CD14-positive monocyte (primary cell): ENCODE data around the gene GAB4. TPM values are rescaled to one million over a fixed set of nuclear protein-coding genes. Genes with fewer than 3 reads are reported as not detected.
"Not testable (repeated sequence)": the region's sequence is repeated elsewhere in the genome, so short reads cannot be mapped to it uniquely, and the experiment has no call there.

Experiments used
- DNase-seq, 3 donors: peaks; one replicate each; pipeline ENCODE4 v3.0.0-alpha.2; 2011 to 2022
- H2AFZ ChIP-seq: 2 replicates; pipeline ENCODE4 v1.6.0; 2012; ENCODE audit warnings: mild to moderate bottlenecking, low read depth, low read length, inconsistent platforms; ENCODE audit not compliant: insufficient read depth, poor library complexity, severe bottlenecking
- H3K27ac ChIP-seq, 2 donors: 1 replicate in 1 of 2; 2 replicates in 1 of 2; pipeline ENCODE4 v1.5.1; 2012 to 2013; ENCODE audit warnings: low read length in 2 of 2, control low read depth in 1 of 2, inconsistent platforms in 1 of 2, low read depth in 1 of 2, mild to moderate bottlenecking in 1 of 2
- H3K27me3 ChIP-seq, 2 donors: one replicate each; pipeline versions ENCODE4 v1.6.0 to v1.6.1; 2011 to 2013; ENCODE audit warnings: low read length in 2 of 2; ENCODE audit not compliant: control insufficient read depth in 2 of 2, insufficient read depth in 2 of 2
- H3K36me3 ChIP-seq, 2 donors: replicated peaks in 1 of 2; 1 replicate in 1 of 2; 2 replicates in 1 of 2; pipeline versions ENCODE4 v1.5.1 to v1.6.1; 2012 to 2013; ENCODE audit warnings: low read length in 2 of 2, control low read depth in 1 of 2, inconsistent platforms in 1 of 2, mild to moderate bottlenecking in 1 of 2; ENCODE audit not compliant: insufficient read depth in 2 of 2, control insufficient read depth in 1 of 2
- H3K4me1 ChIP-seq, 2 donors: 1 replicate in 1 of 2; 2 replicates in 1 of 2; pipeline versions ENCODE4 v1.5.1 to v1.6.1; 2012 to 2013; ENCODE audit warnings: low read length in 2 of 2, control low read depth in 1 of 2, inconsistent platforms in 1 of 2, mild to moderate bottlenecking in 1 of 2, moderate library complexity in 1 of 2; ENCODE audit not compliant: insufficient read depth in 2 of 2, control insufficient read depth in 1 of 2
- H3K4me2 ChIP-seq: replicated peaks from 2 replicates; pipeline ENCODE3; 2012; ENCODE audit warnings: low read length, moderate library complexity, mild to moderate bottlenecking; ENCODE audit not compliant: poor library complexity, severe bottlenecking; ENCODE audit errors: extremely low read depth
- H3K4me3 ChIP-seq, 3 experiments: fragments of 200-600 bp in 1 of 3; sonication (generic) in 1 of 3; replicated peaks in 1 of 3; 1 replicate in 2 of 3; 2 replicates in 1 of 3; pipeline ENCODE4 v1.5.1; 2011 to 2013; ENCODE audit warnings: low read length in 3 of 3, mild to moderate bottlenecking in 3 of 3, control low read depth in 2 of 3, low read depth in 2 of 3, inconsistent platforms in 1 of 3, moderate library complexity in 1 of 3
- H3K79me2 ChIP-seq: 2 replicates; pipeline ENCODE4 v1.6.0; 2012; ENCODE audit warnings: mild to moderate bottlenecking, control low read depth, inconsistent platforms, low read length, moderate library complexity; ENCODE audit not compliant: insufficient read depth
- H3K9ac ChIP-seq: 2 replicates; pipeline ENCODE4 v1.6.0; 2017; ENCODE audit warnings: low read length, mild to moderate bottlenecking; ENCODE audit not compliant: insufficient read depth, poor library complexity, severe bottlenecking
- H3K9me3 ChIP-seq, 2 donors: replicated peaks in 1 of 2; 1 replicate in 1 of 2; 2 replicates in 1 of 2; pipeline versions ENCODE4 v1.5.1 to v1.6.1; 2012 to 2013; ENCODE audit warnings: low read length in 2 of 2, control low read depth in 1 of 2; ENCODE audit not compliant: control insufficient read depth in 1 of 2, insufficient read depth in 1 of 2
- H4K20me1 ChIP-seq: 2 replicates; pipeline ENCODE4 v1.6.0; 2012; ENCODE audit warnings: mild to moderate bottlenecking, low read length, control low read depth, moderate library complexity; ENCODE audit not compliant: insufficient read depth
- H3K27ac Mint-ChIP-seq, 7 donors: one replicate each; pipeline ENCODE4 v1.8.0; 2020; ENCODE audit warnings: mild to moderate bottlenecking in 7 of 7, mixed read lengths in 7 of 7, moderate library complexity in 6 of 7, inconsistent platforms in 2 of 7
- H3K27me3 Mint-ChIP-seq, 3 donors: one replicate each; pipeline ENCODE4 v1.8.0; 2021 to 2022; ENCODE audit warnings: low read depth in 3 of 3, mild to moderate bottlenecking in 3 of 3, mixed read lengths in 3 of 3, moderate library complexity in 3 of 3, inconsistent platforms in 1 of 3
- H3K36me3 Mint-ChIP-seq, 2 donors: one replicate each; pipeline ENCODE4 v1.8.0; 2020; ENCODE audit warnings: mixed read lengths in 2 of 2, inconsistent platforms in 1 of 2, mild to moderate bottlenecking in 1 of 2
- H3K4me1 Mint-ChIP-seq: one replicate; pipeline ENCODE4 v1.8.0; 2020; ENCODE audit warnings: mild to moderate bottlenecking, mixed read lengths
- H3K4me3 Mint-ChIP-seq, 2 donors: one replicate each; pipeline ENCODE4 v1.8.0; 2020; ENCODE audit warnings: mild to moderate bottlenecking in 2 of 2, mixed read lengths in 2 of 2, moderate library complexity in 1 of 2
- H3K9me3 Mint-ChIP-seq, 7 donors: one replicate each; pipeline ENCODE4 v1.8.0; 2020 to 2022; ENCODE audit warnings: mixed read lengths in 7 of 7, mild to moderate bottlenecking in 6 of 7, moderate library complexity in 6 of 7, inconsistent platforms in 2 of 7
- WGBS: methylation state at CpG from one replicate; pipeline ENCODE4 v1.1.5; 2013; ENCODE audit warnings: missing lambda C conversion rate; ENCODE audit not compliant: insufficient coverage; 5-methylcytosine and 5-hydroxymethylcytosine counted together
- intact Hi-C, 2 donors: fragments of 100-400 bp; cut with micrococcal nuclease; formaldehyde crosslinking; loops; one replicate each; pipeline versions ENCODE4 v1.15.0 to v1.15.1; 2023
- polyA plus RNA-seq, 3 donors: library from polyadenylated mRNA; depleted of rRNA in 1 of 3; unstranded in 2 of 3; stranded (reverse) in 1 of 3; fragments of 300-500 nt in 2 of 3; fragments of >200 nt in 1 of 3; fragmentation: Illumina TruSeq in 2 of 3; gene quantifications; 1 replicate in 2 of 3; 2 replicates in 1 of 3; pipeline ENCODE4 v1.2.3, GENCODE V29; 2012 to 2021
- TF ChIP-seq, protein P1 (sequence below): fragments of 200-600 bp; IDR thresholded peaks from one replicate; pipeline ENCODE4 v1.8.0; 2022; ENCODE audit warnings: antibody characterized with exemption, mild to moderate bottlenecking

GAB4 gene
- polyA plus RNA-seq, 3 donors, result not detected

GRCh38 chr22:17035976-17036841, 28.2 kb upstream of the GAB4 start:
- 20% methylated on average over 33 of the region's 56 CpGs for whole genome bisulfite sequencing
- DNase-seq, H3K79me2 ChIP-seq, H3K36me3 Mint-ChIP-seq, H3K36me3 ChIP-seq, H3K9me3 ChIP-seq, H4K20me1 ChIP-seq, H3K27ac ChIP-seq, H3K4me2 ChIP-seq, H3K4me1 Mint-ChIP-seq, intact Hi-C loops: not testable (repeated sequence)
- H3K9ac ChIP-seq, result peak overlapping the region; percentile 32
- Mint-ChIP-seq H3K4me3 (peak overlapping the region; percentile 74 to 86), H3K9me3 (peaks cover 0 to 10% (median 7%) of the 10 kb centered on the region in 7 donors), H3K27me3 (peaks cover 33 to 57% (median 39%) of the 10 kb centered on the region in 3 donors), H3K27ac (peak overlapping the region in 1 of 7 donors; percentile 4)
- peaks cover 10 to 25% of the 10 kb centered on the region in 2 donors for H3K27me3 ChIP-seq
- H3K4me3 ChIP-seq, result peak overlapping the region; percentile 21 to 51 (median 31)
- H2AFZ ChIP-seq, result peak overlapping the region; percentile 65
- peaks cover 7 to 14% of the 10 kb centered on the region in 2 donors for H3K4me1 ChIP-seq

GRCh38 chr22:17035246-17035645, 27.2 kb upstream of the GAB4 start:
- Mint-ChIP-seq H3K9me3 (peaks cover 0 to 10% (median 7%) of the 10 kb centered on the region in 7 donors), H3K27ac (no peak overlapping the region), H3K4me1 (peaks cover 9% of the 10 kb centered on the region), H3K36me3 (peaks cover 0 to 5% of the 10 kb centered on the region in 2 donors), H3K27me3 (peaks cover 33 to 57% (median 39%) of the 10 kb centered on the region in 3 donors), H3K4me3 (peak overlapping the region in 1 of 2 donors; percentile 86)
- Histone ChIP-seq H3K36me3 (no peaks in the 10 kb centered on the region), H3K4me3 (no peak overlapping the region), H3K79me2 (no peaks in the 10 kb centered on the region), H2AFZ (no peak overlapping the region), H3K4me2 (no peak overlapping the region), H4K20me1 (no peaks in the 10 kb centered on the region), H3K9me3 (peaks cover 0 to 8% of the 10 kb centered on the region in 2 donors), H3K27me3 (peaks cover 10 to 25% of the 10 kb centered on the region in 2 donors), H3K4me1 (peaks cover 7 to 14% of the 10 kb centered on the region in 2 donors), H3K27ac (no peak overlapping the region), H3K9ac (no peak overlapping the region)
- DNase-seq, result no peak
- 98% methylated on average over 4 of the region's 4 CpGs for WGBS
- intact Hi-C loops, result no loop called here
- TF ChIP-seq, protein P1, sequence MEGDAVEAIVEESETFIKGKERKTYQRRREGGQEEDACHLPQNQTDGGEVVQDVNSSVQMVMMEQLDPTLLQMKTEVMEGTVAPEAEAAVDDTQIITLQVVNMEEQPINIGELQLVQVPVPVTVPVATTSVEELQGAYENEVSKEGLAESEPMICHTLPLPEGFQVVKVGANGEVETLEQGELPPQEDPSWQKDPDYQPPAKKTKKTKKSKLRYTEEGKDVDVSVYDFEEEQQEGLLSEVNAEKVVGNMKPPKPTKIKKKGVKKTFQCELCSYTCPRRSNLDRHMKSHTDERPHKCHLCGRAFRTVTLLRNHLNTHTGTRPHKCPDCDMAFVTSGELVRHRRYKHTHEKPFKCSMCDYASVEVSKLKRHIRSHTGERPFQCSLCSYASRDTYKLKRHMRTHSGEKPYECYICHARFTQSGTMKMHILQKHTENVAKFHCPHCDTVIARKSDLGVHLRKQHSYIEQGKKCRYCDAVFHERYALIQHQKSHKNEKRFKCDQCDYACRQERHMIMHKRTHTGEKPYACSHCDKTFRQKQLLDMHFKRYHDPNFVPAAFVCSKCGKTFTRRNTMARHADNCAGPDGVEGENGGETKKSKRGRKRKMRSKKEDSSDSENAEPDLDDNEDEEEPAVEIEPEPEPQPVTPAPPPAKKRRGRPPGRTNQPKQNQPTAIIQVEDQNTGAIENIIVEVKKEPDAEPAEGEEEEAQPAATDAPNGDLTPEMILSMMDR, result no peak

DNA sequence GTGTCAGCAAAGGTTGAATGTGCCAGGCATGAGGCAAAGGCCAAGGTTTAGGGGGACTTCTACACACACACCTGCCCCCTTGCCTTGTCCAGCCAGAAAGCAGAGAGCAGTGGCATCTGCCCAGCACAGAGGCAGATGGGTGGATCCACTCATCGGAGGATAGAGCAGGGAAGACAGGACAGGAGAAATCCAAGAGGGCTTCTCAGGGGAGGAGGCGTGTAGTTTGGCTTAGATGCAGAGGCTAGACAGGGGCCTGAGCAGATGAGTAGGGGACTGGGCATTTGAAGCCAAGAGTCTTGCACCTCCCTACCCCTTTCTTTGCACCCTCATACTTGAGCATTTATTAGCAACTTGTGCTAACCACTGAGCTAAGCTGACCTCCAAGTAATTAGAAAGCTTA, 26.5 kb upstream of the GAB4 start:
- H3K9me3 ChIP-seq, H3K4me1 Mint-ChIP-seq, H3K4me2 ChIP-seq, H3K27ac ChIP-seq, H3K79me2 ChIP-seq, DNase-seq, H2AFZ ChIP-seq, H3K4me3 ChIP-seq, H3K27ac Mint-ChIP-seq, H3K9ac ChIP-seq, H4K20me1 ChIP-seq, H3K4me3 Mint-ChIP-seq, H3K36me3 Mint-ChIP-seq, H3K36me3 ChIP-seq, intact Hi-C loops: not testable (repeated sequence)
- Histone ChIP-seq H3K27me3 (peaks cover 10 to 25% of the 10 kb centered on the region in 2 donors), H3K4me1 (peaks cover 7 to 14% of the 10 kb centered on the region in 2 donors)
- peaks cover 33 to 53% (median 39%) of the 10 kb centered on the region in 3 donors for H3K27me3 Mint-ChIP-seq
- peaks cover 0 to 10% (median 7%) of the 10 kb centered on the region in 7 donors for H3K9me3 Mint-ChIP-seq
- 100% methylated on average over 1 of the region's 2 CpGs for WGBS
